Measurements from ENCODE around the gene NETO1. TPM values are rescaled to one million over a fixed set of nuclear protein-coding genes. Genes with fewer than 3 reads are reported as not detected.

The NETO1 gene
- total RNA-seq, 1 donor from 2014 or later: 19.8 TPM

DNA sequence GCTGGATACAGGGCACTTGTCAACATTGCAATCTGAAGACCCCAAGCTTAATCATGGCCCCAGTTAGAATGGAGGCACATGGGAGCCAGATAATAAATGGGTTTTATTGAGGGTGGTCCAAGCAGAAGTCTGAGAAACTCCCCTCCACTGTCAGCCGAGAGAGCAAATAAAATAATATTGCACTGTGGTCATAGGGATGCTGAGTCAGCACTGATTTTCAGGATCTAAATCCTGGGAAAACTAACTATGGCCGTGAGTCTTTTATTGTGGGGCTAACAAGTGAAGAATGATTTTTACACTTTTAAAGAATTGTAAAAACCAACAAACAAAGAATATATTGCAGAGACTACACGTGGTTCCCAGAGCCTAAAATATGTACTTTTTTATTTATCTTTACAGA, 31.1 kb upstream of the NETO1 start:
- Mint-ChIP-seq H3K36me3 (ENCODE audit: low read depth, unreplicated experiment) (no peaks in the 10 kb centered on the region), H3K9me3 (ENCODE audit: unreplicated experiment) (no peaks in the 10 kb centered on the region), H3K4me3 (ENCODE audit: unreplicated experiment) (no peak overlapping the region), H3K4me1 (ENCODE audit: low read depth, unreplicated experiment) (peaks cover 13% of the 10 kb centered on the region), H3K27ac (ENCODE audit: unreplicated experiment) (peak overlapping the region; percentile 49), H3K27me3 (ENCODE audit: low read depth, unreplicated experiment) (no peaks in the 10 kb centered on the region)
- Histone ChIP-seq H3K27me3 (ENCODE audit: insufficient read depth, low read length) (no peaks in the 10 kb centered on the region), H3K79me2 (ENCODE audit: insufficient read depth, low read length) (no peaks in the 10 kb centered on the region), H3K9ac (ENCODE audit: low read length) (no peak overlapping the region), H3K36me3 (ENCODE audit: insufficient read depth, low read length) (no peaks in the 10 kb centered on the region), H3K4me2 (ENCODE audit: low read length) (no peak overlapping the region), H3K9me3 (ENCODE audit: insufficient read depth, low read depth, low read length) (no peaks in the 10 kb centered on the region), H2AFZ (ENCODE audit: low read depth, low read length) (no peak overlapping the region), H4K20me1 (ENCODE audit: insufficient read depth, low read length) (no peaks in the 10 kb centered on the region), H3K4me3 (ENCODE audit: insufficient read depth, low read depth, low read length) (no peak overlapping the region), H3K4me1 (ENCODE audit: insufficient read depth, low read length) (no peaks in the 10 kb centered on the region), H3K27ac (ENCODE audit: low read depth, low read length) (no peak overlapping the region)
- FAIRE-seq: no peak
- no peak for DNase-seq (ENCODE audit: low read depth)
- TF ChIP-seq, protein P1, sequence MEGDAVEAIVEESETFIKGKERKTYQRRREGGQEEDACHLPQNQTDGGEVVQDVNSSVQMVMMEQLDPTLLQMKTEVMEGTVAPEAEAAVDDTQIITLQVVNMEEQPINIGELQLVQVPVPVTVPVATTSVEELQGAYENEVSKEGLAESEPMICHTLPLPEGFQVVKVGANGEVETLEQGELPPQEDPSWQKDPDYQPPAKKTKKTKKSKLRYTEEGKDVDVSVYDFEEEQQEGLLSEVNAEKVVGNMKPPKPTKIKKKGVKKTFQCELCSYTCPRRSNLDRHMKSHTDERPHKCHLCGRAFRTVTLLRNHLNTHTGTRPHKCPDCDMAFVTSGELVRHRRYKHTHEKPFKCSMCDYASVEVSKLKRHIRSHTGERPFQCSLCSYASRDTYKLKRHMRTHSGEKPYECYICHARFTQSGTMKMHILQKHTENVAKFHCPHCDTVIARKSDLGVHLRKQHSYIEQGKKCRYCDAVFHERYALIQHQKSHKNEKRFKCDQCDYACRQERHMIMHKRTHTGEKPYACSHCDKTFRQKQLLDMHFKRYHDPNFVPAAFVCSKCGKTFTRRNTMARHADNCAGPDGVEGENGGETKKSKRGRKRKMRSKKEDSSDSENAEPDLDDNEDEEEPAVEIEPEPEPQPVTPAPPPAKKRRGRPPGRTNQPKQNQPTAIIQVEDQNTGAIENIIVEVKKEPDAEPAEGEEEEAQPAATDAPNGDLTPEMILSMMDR (IDR thresholded peaks at IDR 0.05; ENCODE audit: insufficient read depth, low read depth, low read length): no peak
- no peak for TF ChIP-seq EZH2 (IDR thresholded peaks at IDR 0.05; ENCODE audit: insufficient read depth, low read length)

DNA sequence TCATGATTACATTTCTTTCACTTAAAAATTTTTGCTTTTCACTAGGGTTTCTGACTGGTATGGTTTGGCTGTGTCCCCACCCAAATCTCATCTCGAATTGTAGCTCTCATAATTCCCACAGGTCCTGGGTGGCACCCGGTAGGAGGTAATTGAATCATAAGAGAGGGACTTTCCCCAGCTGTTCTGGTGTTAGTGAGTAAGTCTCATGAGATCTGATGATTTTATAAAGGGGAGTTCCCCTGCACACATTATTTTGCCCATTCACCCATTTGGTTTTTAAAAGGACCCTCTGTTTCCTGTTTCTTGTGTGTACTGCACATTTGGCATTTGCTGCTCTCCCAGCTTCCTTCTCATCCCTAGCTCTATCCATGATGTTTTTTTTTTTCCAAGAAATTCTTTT, 27.8 kb upstream of the NETO1 start:
- Histone ChIP-seq H3K36me3 (ENCODE audit: insufficient read depth, low read length) (no peaks in the 10 kb centered on the region), H3K4me3 (ENCODE audit: insufficient read depth, low read depth, low read length) (no peak overlapping the region), H3K79me2 (ENCODE audit: insufficient read depth, low read length) (no peaks in the 10 kb centered on the region), H2AFZ (ENCODE audit: low read depth, low read length) (no peak overlapping the region), H3K27me3 (ENCODE audit: insufficient read depth, low read length) (no peaks in the 10 kb centered on the region), H4K20me1 (ENCODE audit: insufficient read depth, low read length) (no peaks in the 10 kb centered on the region), H3K9ac (ENCODE audit: low read length) (no peak overlapping the region), H3K4me1 (ENCODE audit: insufficient read depth, low read length) (no peaks in the 10 kb centered on the region), H3K9me3 (ENCODE audit: insufficient read depth, low read depth, low read length) (no peaks in the 10 kb centered on the region), H3K4me2 (ENCODE audit: low read length) (no peak overlapping the region), H3K27ac (ENCODE audit: low read depth, low read length) (no peak overlapping the region)
- TF ChIP-seq, protein P1 (IDR thresholded peaks at IDR 0.05; ENCODE audit: insufficient read depth, low read depth, low read length): no peak
- TF ChIP-seq EZH2 (IDR thresholded peaks at IDR 0.05; ENCODE audit: insufficient read depth, low read length): no peak
- H3K4me1 Mint-ChIP-seq (ENCODE audit: low read depth, unreplicated experiment): peaks cover 13% of the 10 kb centered on the region
- no peak for DNase-seq (ENCODE audit: low read depth)
- H3K27me3 Mint-ChIP-seq (ENCODE audit: low read depth, unreplicated experiment): no peaks in the 10 kb centered on the region
- no peaks in the 10 kb centered on the region for H3K36me3 Mint-ChIP-seq (ENCODE audit: low read depth, unreplicated experiment)
- H3K9me3 Mint-ChIP-seq (ENCODE audit: unreplicated experiment): no peaks in the 10 kb centered on the region
- FAIRE-seq: no peak
- no peak overlapping the region for H3K4me3 Mint-ChIP-seq (ENCODE audit: unreplicated experiment)
- no peak overlapping the region for H3K27ac Mint-ChIP-seq (ENCODE audit: unreplicated experiment)

DNA sequence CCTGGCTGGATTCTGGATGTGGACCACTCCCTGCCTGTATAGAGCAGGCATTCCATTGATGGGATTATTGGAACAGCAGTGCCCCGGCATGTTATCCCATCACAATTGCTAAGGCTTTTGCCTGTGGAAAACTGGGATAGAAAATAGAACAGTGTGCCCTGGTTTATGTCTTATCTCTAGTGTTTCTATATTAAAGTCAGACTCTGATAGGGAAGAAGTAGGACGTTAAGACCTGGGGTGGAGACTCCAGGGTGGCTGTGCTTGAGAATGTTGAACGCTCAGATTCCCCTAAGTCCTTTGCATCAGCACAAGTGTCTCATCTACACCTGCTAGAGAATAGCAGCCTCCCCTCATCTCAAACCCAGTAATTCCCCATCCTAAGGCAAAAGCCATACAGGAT, 10.8 kb upstream of the NETO1 start:
- Histone ChIP-seq H3K4me3 (ENCODE audit: insufficient read depth, low read depth, low read length) (no peak overlapping the region), H3K36me3 (ENCODE audit: insufficient read depth, low read length) (no peaks in the 10 kb centered on the region), H3K9ac (ENCODE audit: low read length) (no peak overlapping the region), H3K79me2 (ENCODE audit: insufficient read depth, low read length) (no peaks in the 10 kb centered on the region), H3K4me1 (ENCODE audit: insufficient read depth, low read length) (no peaks in the 10 kb centered on the region), H2AFZ (ENCODE audit: low read depth, low read length) (no peak overlapping the region), H3K27me3 (ENCODE audit: insufficient read depth, low read length) (no peaks in the 10 kb centered on the region), H3K9me3 (ENCODE audit: insufficient read depth, low read depth, low read length) (no peaks in the 10 kb centered on the region), H3K27ac (ENCODE audit: low read depth, low read length) (no peak overlapping the region), H3K4me2 (ENCODE audit: low read length) (no peak overlapping the region), H4K20me1 (ENCODE audit: insufficient read depth, low read length) (no peaks in the 10 kb centered on the region)
- no peak overlapping the region for H3K27ac Mint-ChIP-seq (ENCODE audit: unreplicated experiment)
- no peak for DNase-seq (ENCODE audit: low read depth)
- H3K4me1 Mint-ChIP-seq (ENCODE audit: low read depth, unreplicated experiment): no peaks in the 10 kb centered on the region
- no peaks in the 10 kb centered on the region for H3K9me3 Mint-ChIP-seq (ENCODE audit: unreplicated experiment)
- no peak overlapping the region for H3K4me3 Mint-ChIP-seq (ENCODE audit: unreplicated experiment)
- TF ChIP-seq EZH2 (IDR thresholded peaks at IDR 0.05; ENCODE audit: insufficient read depth, low read length): no peak
- TF ChIP-seq, protein P1 (IDR thresholded peaks at IDR 0.05; ENCODE audit: insufficient read depth, low read depth, low read length): no peak
- H3K36me3 Mint-ChIP-seq (ENCODE audit: low read depth, unreplicated experiment): no peaks in the 10 kb centered on the region
- no peaks in the 10 kb centered on the region for H3K27me3 Mint-ChIP-seq (ENCODE audit: low read depth, unreplicated experiment)
- FAIRE-seq: no peak

All from astrocyte (in vitro differentiated cells and primary cell).